Epithelial cell of esophagus (primary cell): Measurements from ENCODE around the gene GTPBP6.

Source experiments
- DNase-seq: peaks from one replicate; pipeline ENCODE4 v3.0.0; 2010; ENCODE audit warnings: low read depth
- H3K4me3 ChIP-seq: 2 replicates; pipeline ENCODE4 v1.5.1; 2011; ENCODE audit warnings: mild to moderate bottlenecking, low read length, control low read depth
- TF ChIP-seq, protein P1 (sequence below): IDR thresholded peaks from 2 replicates; pipeline ENCODE4 v1.5.1; 2011; ENCODE audit warnings: low read depth, mild to moderate bottlenecking, low read length, control low read depth, inconsistent platforms; ENCODE audit not compliant: insufficient read depth; ENCODE audit errors: missing control alignments

The GTPBP6 gene

DNA sequence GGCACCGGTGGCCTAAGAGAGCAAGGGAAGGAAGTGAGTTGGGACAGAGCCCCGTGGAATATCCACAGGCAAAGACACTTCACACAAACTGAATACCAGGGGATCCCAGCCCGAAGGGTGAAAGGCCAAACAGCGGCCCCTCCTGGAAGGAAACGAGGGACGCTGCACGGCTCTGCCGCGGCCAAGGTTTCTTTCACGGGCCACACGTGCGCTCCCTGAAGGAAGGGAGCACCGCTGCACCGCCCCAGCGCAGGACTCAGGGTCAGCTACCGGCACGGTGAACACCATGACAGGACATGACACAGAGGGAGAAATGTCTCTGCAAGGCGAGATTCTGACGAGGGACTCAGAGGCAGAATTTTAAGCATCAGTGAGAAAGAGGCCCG is 31.5 kb upstream of the GTPBP6 start:
- no peak overlapping the region for H3K4me3 ChIP-seq
- no peak for DNase-seq
- TF ChIP-seq, protein P1, sequence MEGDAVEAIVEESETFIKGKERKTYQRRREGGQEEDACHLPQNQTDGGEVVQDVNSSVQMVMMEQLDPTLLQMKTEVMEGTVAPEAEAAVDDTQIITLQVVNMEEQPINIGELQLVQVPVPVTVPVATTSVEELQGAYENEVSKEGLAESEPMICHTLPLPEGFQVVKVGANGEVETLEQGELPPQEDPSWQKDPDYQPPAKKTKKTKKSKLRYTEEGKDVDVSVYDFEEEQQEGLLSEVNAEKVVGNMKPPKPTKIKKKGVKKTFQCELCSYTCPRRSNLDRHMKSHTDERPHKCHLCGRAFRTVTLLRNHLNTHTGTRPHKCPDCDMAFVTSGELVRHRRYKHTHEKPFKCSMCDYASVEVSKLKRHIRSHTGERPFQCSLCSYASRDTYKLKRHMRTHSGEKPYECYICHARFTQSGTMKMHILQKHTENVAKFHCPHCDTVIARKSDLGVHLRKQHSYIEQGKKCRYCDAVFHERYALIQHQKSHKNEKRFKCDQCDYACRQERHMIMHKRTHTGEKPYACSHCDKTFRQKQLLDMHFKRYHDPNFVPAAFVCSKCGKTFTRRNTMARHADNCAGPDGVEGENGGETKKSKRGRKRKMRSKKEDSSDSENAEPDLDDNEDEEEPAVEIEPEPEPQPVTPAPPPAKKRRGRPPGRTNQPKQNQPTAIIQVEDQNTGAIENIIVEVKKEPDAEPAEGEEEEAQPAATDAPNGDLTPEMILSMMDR: no peak

DNA sequence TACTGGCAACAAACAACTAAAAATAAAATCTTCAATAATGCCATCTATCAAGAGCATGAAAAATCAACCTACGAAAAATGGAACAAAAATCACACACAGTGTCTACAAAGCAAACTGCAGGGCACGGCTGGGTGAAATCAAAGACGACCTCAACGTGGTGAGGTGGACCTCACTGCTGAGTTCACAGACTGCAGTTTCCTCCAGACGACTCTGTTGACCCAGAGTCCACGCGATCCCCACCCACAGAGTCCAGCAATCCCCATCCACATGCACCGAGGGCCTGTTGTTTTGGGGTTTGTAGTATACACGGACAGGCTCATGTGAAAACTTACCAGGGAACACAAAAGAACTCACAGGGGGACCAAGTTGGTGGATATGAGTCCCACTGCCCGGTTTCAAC is 31.1 kb upstream of the GTPBP6 start:
- no peak overlapping the region for H3K4me3 ChIP-seq
- TF ChIP-seq, protein P1: no peak
- no peak for DNase-seq

DNA sequence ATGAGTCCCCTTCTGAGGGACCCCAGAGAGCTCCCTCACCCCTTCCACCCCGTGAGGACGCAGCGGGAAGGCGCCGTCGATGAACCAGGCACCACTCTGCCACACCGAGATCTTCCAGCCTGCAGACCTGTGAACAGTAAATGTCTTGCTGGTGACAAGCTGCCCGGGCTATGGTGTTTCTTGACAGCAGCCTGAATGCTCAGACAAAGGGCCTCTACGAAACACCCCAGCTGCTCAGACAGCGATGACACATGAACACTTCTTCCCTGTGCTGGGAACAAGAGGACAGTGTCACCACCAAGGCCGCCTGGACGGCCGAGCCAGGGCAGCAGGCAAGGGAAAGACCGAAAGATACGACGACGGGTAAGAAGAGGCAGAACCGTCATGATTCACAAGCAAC is 30.6 kb upstream of the GTPBP6 start:
- no peak for DNase-seq
- no peak overlapping the region for H3K4me3 ChIP-seq
- TF ChIP-seq, protein P1: no peak

DNA sequence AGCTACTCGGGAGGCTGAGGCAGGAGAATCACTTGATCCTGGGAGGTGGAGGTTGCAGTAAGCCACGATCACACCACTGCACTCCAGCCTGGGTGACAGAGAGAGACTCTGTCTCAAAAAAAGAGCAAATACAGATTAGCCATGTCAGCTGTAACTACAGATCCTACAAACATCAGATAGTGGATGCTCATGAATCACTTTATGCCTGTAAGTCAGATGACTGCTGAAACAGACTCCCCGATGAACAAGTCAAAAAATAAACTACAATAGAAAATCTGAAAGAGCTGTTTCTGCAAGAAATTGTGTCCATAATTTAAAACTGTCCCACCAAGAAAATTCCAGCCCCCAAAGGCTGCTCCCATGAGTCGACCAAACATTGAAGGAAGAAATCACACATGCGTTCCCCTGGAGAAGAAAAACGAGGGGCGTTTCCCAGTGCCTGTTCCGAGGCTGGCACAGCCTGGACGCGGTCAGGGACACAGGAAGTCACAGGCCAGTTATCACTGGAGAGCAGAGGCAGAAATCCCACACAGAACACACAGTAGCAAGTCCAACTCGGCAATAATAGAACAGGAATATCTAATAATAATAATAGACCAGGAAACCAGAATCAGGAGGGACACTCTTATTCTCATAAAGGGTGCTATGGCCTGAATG is 30.0 kb upstream of the GTPBP6 start:
- H3K4me3 ChIP-seq: no peak overlapping the region
- TF ChIP-seq, protein P1: no peak
- DNase-seq: no peak

DNA sequence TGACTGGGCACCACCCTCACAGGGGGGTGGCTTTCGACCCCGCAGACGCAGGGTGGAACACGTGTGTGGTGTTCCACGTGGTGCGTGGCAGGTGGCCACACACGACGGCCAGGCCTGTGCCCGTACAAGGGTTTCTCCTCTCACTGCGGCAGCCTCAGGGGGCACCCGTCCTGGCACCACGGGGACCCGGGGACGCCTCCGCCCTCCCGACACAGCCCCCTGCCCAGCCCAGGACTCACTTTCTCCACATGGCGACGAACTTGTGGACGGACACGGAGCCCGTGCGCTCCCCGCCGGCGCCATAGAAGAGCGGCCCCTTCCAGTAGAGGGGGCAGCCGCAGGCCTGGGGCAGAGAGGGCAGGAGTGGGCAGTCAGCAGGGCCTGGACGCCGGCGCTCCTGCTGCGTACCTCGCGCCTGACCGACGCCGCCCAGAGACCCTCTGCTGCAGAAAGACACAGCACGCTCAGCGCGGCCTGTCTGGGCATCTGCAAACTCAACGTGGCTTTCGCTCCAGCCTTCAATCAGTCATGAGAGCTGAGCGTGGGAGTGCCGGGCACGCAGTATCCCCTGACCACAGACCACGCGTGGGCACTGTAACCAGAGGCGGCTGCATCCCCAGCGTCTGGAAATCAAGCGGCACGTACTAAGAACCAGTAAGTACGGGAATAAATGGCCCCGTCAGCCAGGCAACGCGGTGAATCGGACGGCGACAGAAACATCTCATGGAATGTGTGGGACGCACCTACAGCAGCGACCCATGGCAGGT is 28.9 kb upstream of the GTPBP6 start:
- no peak for DNase-seq
- TF ChIP-seq, protein P1: no peak
- H3K4me3 ChIP-seq: no peak overlapping the region

DNA sequence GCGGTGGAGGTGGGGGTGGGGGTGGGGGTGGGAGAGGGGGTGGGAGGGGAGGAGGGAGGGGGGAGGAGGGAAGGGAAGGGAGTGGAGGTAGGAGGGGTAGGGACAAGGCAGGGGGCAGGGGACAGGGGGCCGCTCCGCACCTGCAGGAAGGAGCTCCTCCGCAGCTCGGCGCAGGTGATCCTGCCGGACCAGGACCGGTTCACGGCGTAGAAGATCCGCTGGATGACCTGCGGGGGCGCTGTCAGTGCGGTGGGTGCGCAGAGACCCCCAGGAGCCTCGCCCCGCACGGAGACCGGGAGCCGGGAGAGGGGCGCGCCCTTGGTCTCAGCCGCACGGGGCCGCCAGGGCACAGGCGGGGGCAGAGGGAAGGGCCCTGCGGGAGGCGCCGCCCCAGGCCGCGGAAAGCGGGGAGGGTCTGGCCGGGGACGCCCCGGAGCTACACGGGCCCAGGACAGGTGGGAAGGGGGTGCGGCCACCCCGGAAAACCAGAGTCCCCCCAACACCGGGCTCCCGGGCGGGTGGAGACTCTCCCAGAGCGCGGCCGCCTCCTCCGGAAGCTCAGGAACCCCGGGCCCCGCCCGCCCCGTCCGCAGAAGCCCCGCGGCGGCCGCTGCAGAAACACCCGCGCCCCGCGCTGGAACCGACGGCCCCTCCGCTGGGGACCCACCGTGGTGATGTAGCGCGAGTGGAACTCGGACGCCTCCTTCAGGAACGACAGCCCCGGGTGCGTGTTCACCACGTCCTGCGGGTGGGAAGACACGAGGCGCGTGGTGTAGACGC is 27.6 kb upstream of the GTPBP6 start:
- TF ChIP-seq, protein P1: no peak
- H3K4me3 ChIP-seq: no peak overlapping the region
- no peak for DNase-seq
